ENCODE results near the gene HOXD4.
A peak's percentile ranks its signal among the peaks of the same experiment; 100 is the strongest.

DNA sequence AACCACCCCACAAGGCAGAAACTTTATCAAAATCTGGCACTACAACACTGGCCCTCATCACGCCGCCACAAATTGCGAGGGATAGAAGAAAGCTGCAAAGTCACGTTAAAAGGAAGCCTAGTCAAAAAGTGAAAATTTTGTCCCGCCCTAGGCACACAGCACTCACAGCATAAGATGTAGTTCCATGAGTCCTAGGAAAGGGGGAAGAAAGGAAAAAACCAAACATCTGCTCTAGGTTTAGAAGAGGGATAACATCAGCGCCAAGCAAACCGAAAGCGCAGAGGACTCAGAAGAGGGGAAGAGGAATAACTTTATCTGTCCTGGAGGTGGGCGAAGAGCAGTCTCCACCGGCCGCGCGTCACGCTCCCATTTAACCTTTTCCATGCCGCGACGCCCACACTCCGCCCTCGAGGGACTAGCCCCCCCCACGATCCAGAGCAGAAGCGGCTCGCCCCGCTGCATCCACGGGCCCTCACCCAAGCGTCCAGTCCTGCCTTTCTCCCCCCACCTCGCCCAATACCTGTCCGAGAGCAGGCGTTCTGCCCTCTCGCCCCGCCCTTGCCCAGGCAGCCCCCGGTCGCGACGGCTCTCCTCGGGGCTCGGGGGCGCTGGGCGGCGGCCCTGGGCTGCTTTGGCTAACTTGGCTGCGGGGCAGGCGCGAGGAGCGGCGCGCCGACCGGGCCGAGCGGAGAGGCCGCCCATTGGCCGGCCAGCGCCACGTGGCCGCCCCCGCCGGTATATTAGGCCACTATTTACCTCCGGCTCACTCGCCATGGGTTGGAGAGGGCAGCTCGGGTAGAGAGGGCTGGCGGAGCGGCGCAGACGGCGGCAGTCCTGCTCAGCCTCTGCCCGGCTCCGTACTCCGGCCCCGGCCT, 36.8 kb downstream of the HOXD4 start, which contains the start of gene HOXD1:
- TF ChIP-seq POLR2AphosphoS5 (IDR thresholded peaks at IDR 0.05; ENCODE audit: low read depth, low read length) (no peak), RAD21 (IDR thresholded peaks at IDR 0.05; ENCODE audit: low read length) (no peak), RFX5 (IDR thresholded peaks at IDR 0.05; ENCODE audit: low read length) (no peak), EP300 (IDR thresholded peaks at IDR 0.05; ENCODE audit: borderline replicate concordance in 1 of 2, low read depth in 1 of 2, low read length in 1 of 2) (no peak), EZH2phosphoT487 (IDR thresholded peaks at IDR 0.05; ENCODE audit: borderline replicate concordance, low read depth) (no peak)
- TF ChIP-seq, protein P1, sequence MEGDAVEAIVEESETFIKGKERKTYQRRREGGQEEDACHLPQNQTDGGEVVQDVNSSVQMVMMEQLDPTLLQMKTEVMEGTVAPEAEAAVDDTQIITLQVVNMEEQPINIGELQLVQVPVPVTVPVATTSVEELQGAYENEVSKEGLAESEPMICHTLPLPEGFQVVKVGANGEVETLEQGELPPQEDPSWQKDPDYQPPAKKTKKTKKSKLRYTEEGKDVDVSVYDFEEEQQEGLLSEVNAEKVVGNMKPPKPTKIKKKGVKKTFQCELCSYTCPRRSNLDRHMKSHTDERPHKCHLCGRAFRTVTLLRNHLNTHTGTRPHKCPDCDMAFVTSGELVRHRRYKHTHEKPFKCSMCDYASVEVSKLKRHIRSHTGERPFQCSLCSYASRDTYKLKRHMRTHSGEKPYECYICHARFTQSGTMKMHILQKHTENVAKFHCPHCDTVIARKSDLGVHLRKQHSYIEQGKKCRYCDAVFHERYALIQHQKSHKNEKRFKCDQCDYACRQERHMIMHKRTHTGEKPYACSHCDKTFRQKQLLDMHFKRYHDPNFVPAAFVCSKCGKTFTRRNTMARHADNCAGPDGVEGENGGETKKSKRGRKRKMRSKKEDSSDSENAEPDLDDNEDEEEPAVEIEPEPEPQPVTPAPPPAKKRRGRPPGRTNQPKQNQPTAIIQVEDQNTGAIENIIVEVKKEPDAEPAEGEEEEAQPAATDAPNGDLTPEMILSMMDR (IDR thresholded peaks at IDR 0.05), result no peak
- TF ChIP-seq, protein P2, sequence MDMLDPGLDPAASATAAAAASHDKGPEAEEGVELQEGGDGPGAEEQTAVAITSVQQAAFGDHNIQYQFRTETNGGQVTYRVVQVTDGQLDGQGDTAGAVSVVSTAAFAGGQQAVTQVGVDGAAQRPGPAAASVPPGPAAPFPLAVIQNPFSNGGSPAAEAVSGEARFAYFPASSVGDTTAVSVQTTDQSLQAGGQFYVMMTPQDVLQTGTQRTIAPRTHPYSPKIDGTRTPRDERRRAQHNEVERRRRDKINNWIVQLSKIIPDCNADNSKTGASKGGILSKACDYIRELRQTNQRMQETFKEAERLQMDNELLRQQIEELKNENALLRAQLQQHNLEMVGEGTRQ (IDR thresholded peaks at IDR 0.05; ENCODE audit: borderline replicate concordance, low read depth, low read length), result peak; percentile 71

Measured in SK-N-SH (cell line).